Measurements from ENCODE around the gene NAXE.
"Not testable (repeated sequence)": the region's sequence is repeated elsewhere in the genome, so short reads cannot be mapped to it uniquely, and the experiment has no call there.

The NAXE gene

DNA sequence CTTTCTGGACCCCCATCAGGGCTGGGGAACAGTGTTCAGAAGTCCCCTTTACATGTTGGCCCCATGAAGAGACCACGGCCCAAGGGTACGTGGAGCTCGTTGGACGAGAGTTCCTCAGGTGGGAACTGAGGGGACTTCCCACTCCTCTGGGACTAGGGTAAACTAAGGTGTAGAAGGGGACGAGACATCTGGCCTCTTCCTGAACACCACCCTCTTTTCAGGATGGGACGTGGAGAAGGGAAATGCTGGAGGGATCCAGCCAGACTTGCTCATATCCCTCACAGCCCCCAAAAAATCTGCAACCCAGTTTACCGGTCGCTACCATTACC lies 2.0 kb downstream of the NAXE start:
- no peak for DNase-seq (ENCODE audit: low read depth)

DNA sequence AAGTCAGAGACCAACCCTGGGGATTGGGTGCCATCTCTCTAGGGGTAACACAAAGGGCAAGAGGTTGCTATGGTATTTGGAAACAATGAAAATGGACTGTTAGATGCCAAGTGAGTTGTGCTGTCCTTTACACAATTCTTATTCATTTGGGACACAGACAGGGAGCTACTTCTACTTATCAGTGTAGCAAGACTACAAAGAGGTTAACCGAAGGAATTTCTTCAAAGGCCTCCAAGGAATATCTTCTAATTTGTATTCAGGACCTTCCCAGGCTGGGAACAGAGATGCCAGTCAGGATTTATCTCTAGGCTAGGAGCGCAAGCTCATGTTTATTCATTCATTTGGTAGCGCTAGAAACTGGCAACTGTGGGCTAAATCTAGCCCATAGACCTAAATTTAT lies 2.6 kb downstream of the NAXE start:
- no peak for DNase-seq (ENCODE audit: low read depth)

DNA sequence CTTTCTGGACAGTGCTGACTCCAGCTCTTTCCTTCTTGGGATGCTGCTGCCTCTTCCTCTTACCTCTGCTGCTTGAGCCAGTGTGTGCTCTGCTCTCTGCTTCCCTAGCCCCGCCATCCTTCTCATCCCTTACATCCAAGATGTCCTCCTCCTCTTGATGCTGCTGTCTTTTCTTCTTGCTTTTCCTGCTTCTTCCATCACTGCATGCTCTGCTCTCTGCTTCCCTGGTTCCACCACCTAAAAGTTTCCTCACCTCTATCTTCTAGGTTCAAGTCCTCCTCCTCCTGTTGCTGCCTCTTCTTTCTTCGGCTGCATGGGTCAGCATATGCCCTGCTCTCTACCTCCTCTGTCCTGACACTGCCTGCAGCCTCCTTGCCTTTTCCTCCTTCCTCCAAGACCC lies 3.4 kb downstream of the NAXE start:
- no peak for DNase-seq (ENCODE audit: low read depth)

DNA sequence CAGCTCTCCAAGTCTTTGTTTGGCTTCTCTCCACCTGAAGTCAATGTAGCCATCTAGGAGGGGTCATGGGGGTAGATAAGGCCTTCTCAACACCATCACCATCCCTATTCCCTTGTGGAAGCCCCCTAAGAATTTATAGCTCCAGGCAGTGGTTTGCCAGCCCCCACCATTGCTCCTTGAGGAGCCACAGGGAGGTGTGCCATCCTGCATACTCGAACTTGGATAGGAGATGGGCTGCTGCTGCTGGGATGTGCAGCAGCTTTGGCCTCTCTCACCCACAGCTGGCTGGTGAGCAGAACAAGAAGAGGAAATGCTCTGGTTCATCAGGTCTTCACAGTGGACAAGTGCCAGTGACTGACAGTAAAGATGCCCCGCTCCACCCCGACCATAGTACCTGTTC lies 4.8 kb downstream of the NAXE start:
- DNase-seq (ENCODE audit: low read depth) = no peak

DNA sequence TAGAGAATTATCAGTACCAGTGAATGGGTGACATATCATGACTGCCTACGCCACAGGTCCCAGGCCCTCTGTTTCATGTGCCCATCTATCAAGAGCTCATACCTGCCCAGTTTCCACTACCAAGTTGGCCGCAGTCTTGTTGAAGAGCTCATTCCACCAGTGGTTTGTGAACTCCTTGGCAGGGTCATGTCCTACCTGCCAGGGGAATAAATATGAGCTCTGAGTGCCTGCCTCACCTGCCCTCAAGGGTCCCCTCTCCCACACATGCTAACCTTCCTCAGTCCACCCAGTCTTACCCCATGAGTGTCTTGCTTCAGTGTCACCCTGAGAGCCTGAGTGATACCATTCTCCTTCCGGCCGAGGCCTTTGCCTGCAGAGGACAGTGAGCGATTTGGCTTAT lies 6.5 kb downstream of the NAXE start:
- no peak for DNase-seq (ENCODE audit: low read depth)

DNA sequence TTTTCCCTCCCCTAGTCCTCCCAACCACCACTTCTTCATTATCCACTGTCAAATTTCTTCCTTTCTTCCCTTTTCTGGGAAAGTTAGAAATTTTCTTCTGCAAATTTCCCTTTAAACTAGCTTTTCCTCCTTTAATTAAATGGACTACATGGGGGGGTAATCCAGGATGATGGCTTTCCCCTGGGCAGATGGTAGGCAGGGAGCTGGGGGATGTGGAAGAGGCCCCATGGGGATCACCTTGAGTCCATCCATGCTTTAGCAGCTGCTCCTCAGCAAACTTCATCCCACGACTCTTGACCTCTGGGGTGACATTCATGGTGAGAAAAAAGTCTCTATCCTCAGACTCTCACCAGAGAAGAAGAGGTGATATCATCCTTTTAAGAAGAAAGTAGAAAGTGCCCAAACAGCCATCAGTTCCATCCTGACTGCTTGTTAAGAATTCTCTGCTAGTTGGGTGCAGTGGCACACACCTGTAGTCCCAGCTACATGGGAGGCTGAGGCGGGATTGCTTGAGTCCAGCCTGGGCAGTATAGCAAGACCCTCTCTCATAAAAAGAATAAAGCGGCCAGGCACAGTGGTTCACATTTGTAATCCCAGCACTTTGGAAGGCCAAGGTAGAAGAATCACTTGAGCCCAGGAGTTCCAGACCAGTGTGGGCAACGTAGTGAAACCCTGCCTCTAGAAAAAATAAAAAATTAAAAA lies 7.3 kb downstream of the NAXE start:
- no peak for DNase-seq (ENCODE audit: low read depth)

DNA sequence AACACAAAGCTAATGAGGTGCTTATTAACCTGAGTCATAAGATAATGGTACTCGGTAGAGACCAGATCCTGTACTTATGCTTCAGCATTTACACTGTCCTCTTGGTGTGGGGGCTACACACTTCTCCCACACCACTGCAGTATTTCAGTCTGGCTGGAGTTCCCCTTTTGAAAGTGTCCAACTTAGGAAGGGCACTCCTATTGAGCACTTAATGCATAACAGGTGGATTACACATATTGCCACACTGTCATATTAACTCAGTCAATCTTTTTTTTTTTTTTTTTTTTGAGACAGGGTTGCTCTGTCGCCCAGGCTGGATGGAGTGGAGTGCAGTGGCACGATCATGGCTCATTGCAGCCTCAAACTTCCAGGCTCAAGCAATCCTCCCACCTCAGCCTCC lies 8.2 kb downstream of the NAXE start:
- DNase-seq (ENCODE audit: low read depth) = no peak

DNA sequence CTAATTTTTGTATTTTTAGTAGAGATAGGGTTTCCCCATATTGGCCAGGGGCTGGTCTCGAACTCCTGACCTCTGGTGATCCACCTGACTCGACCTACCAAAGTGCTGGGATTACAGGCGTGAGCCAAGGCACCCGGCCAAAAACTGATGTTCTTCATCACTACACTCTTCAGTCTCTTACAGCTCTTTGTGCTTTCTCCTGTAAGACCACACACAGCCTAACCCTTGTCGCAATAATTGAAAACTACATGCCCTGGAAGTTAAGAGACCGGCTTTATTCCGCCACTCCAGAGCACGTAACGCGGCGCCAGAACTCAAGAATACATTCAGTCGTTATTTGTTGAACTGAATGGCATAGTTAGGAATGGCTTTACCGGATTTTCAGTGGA lies 9.2 kb downstream of the NAXE start:
- no peak for DNase-seq (ENCODE audit: low read depth)

DNA sequence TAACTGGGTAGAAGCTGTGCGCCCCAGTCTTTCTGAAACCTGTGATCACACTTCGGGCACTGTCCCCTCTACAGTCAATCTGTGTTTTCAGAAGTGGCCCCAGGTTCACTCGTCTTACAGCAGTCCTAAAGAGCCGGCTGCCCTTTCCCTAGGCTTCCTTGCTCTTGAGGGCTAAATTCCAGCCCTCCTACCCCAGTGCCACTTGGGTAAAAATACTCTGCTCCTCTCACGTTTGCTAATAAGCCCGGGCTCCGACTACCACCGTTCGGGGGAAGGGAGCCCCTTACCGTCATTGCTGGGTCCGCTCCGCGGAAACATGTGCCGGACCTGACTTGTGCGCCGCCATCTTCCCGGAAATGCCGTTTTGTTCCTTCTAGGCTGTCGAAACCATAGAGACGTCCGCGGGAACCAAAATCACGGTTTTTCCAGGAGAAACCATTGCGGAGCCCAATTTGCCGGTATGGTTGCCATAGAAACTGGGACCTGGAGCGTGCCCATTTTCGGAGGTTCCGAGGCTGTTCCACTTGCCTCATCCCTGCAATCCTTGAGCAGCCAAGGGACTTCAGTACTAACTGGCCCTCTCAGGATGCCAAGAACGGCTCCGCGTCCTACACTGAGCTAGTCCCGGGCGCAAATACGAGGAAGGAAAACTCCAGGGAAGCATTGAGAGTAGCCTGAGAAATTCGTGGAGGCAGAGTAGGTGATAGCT lies 9.7 kb downstream of the NAXE start, which contains the start of gene GPATCH4:
TSS of gene GPATCH4 (minus strand) at position 358 of the 709 bp plus-strand sequence.
- DNase-seq (ENCODE audit: low read depth) = peak; percentile 66

DNA sequence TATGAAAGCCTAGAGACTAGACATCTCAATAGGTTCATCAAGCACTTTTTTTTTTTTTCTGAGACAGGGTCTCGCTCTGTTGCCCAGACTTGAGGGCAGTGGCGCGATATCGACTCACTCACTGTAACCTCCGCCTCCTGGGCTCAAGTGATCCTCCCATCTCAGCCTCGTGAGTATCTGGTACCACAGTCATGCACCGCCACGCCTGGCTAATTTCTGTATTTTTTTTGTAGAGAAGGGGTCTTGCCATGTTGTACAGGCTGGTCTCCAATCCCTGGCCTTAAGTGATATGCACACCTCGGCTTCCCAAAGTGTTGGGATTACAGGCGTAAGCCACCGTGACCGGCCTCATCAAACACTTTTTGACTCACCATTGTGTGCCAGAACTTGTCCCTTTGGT lies 10.3 kb downstream of the NAXE start:
- DNase-seq (ENCODE audit: low read depth) = no peak

DNA sequence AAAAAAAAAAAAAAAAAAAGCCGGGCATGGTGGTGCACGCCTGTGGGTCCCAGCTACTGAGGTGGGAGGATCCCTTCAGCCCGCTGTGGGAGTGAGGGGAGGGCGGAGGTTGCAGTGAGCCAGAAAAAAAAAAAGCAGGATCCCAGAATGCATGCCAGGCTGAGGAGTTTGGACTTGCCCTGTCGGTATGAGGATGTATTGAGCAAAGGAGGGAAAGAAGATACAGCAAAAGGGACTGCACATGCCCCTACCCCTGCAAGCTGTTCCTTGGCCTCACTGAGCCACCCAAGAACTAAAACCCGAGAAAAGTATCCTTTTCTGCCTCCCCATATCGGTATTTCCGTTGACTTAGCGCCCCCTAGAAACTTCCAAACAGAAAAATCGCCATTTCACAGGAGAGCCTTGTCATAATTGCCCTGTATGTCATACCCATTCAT lies 11.0 kb downstream of the NAXE start:
- no peak for DNase-seq (ENCODE audit: low read depth)

DNA sequence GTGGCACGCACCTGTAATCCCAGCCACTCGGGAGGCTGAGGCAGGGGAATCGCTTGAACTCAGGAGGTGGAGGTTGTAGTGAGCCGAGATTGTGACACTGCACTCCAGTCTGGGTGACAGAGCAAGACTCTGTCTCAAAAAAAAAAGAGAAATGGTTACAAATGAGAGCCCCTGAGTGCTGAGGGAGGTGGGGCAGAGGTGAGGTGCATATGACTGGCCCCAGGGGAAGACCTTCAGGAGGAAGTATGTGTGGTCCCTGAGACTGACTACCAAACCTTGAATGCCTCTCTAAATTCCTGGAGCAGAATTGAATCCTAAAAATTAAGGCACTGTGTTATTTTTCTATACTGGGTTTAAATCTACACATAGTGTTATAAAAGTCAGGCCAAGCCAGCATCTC lies 15.8 kb downstream of the NAXE start:
- not testable (repeated sequence) for DNase-seq (ENCODE audit: low read depth)

DNA sequence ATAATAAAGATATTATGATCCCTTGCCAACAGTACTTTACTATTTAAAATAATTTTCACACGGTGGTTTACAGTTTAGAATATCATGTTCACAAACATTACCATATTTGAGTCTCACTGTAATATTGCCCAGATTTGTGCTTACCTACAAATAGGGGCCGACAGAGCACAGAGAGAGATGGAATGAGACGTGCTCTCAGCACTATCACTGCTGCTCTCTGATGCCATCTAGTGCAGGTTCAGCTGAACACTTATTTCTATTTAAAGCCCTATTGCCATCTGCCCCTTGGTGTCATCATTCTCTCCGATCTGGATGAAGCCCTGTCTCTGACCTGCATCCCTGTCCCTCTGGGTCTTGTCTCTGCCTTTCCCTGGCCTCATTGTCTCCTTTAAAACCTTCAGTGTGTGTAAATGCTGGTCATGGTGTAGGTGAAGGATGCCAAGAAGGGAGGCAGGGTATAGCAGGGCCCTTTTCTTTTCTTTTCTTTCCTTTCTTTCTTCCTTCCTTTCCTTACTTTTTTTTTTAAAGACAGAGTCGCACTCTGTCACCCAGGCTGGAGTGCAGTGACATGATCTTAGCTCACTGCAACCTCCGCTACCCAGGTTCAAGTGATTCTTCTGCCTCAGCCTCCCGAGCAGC lies 16.6 kb downstream of the NAXE start:
- DNase-seq (ENCODE audit: low read depth) = no peak

DNA sequence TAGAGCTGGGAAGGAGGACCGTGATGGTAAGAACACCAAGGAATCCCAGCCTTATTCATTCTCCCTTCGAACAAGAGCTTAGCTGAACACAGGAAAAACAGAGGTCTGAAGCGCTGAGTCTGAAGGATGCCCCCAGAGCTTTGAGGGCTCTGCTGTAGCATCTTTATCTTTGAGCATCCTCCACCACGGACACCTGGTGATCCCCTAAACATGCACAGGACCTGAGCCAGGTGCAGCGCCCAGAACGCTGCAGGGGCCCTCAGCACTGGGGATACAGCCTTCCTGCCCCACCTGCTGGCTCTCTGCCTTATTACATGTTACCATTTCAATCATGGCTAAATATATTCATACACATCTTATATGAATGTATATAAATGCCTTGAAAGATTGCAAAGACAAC lies 17.4 kb downstream of the NAXE start:
- no peak for DNase-seq (ENCODE audit: low read depth)

DNA sequence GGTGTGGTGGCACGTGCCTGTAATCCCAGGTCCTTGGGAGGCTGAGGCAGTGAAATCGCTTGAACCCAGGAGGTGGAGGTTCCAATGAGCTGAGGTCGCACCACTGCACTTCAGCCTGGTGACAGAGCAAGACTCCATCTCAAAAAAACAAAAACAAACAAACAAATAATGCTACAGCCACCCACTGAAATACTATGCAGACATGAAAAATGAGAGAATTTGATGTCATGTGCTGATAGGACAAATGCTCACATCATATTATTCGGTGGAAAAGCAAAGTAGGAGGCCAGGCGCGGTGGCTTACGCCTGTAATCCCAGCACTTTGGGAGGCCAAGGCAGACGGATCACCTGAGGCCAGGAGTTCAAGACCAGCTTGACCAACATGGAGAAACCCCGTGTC lies 18.5 kb downstream of the NAXE start:
- not testable (repeated sequence) for DNase-seq (ENCODE audit: low read depth)

DNA sequence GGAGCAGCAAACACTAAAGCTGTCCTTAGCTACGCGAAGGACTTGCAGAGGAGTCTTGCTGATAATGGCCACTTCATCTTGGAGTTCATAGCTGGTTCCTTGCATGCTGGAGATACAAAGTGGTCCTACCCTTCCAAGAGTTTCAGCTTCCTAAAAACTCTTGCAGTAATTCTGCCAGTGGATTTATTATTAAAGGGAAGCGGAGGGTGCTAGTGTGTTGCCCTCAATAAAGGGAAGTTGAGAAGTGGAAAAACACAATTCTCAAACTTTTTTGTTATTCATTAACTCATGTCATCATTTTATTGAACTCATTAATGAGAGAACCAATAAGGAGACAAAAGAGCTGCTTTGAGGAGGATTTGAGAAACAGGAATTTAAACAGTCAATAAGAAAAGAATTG lies 21.1 kb downstream of the NAXE start:
- no peak for DNase-seq (ENCODE audit: low read depth)

DNA sequence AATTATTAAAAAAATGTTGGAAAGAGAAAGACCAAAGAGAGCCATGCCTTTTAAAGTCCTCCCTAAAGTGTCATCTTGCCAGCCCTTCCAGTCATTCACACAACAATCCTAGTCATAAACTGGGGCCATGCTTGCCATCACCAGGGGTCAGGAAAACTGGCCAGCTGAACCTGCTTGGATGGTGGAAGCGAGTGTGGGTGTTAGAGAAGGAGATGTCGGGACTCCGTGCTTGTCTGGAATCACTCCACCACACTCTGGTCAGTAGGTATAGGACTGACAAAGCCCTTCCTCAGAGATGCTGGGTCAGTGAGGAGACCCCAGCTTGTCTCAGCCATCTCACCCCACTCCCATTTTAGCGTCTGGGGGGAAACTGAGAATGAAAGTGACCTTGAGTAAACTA lies 24.4 kb downstream of the NAXE start:
- DNase-seq (ENCODE audit: low read depth) = no peak

DNA sequence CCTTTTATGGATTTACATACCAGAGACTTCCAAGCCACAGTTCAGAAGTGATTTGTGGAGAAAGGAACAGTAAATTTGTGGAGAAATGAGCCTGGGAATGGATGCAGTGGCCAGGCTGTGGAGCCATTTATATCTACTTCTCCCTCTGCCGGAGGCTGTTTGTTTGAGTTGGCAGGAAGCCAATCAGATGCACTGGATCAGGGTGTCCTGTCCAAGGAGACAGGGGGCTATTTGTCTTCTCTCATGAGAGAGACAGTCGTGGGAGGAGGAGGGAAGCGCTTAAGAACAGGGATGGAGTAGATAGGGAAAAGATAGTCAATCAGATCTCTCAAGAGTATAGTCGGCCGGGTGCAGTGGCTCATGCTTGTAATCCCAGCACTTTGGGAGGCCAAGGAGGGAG lies 24.9 kb downstream of the NAXE start:
- DNase-seq (ENCODE audit: low read depth) = no peak

DNA sequence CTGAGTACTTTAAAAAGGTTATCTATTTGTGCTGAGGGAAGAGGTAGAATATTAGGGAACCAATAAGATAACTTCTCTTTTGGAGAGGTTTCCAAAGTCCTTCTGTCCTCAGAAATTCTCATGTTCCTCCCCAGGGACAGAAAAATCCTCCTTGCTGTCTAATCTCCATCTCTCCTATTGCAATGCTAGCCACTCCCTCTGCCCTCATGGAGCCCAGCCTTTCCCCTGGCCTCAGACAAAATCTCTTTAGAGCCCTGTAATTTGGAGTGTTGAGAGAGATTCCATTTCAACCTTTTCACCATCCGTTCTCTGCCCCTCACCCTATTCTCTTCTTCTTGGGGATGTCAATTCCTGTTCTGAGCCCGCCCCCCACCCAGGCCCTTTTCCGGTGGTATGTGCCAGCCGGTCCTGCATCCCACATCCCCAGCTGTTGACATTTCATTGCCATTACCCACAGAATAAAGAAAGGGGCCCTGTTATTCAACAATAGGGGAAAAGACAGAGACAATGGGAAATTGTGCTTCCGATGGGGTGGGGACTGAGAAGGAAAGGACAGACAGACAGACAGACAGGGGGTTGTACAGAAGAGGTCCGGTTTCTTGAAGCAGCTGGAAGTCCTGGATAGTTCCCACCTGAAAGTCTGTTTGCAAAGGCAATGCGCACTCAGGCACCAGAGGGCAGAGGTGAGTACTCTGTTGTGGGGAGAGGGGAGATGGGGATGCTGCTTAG lies 27.4 kb downstream of the NAXE start, which contains the start of gene HAPLN2:
TSS of gene HAPLN2 (plus strand) at position 563 of the 729 bp plus-strand sequence. CDS start 4,076 bp downstream, outside the sequence.
- no peak for DNase-seq (ENCODE audit: low read depth)

DNA sequence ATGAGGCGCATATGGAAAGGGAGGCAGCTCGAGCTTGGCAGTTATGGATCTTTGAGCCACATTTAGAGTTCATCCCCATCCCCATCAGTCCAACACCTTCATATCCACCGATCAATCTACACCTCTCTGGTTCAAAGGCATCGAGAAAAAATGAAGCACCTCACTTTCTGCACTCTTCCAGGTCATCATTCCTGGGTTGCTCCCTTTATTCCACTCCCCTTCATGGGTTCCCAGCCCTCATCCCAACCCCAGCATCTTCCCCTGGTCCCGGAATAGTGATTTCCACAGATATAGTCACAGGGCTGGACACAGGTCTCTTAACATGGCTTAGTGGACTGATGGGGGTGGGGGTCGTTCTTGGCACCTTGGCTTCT lies 28.0 kb downstream of the NAXE start:
- DNase-seq (ENCODE audit: low read depth) = no peak

DNA sequence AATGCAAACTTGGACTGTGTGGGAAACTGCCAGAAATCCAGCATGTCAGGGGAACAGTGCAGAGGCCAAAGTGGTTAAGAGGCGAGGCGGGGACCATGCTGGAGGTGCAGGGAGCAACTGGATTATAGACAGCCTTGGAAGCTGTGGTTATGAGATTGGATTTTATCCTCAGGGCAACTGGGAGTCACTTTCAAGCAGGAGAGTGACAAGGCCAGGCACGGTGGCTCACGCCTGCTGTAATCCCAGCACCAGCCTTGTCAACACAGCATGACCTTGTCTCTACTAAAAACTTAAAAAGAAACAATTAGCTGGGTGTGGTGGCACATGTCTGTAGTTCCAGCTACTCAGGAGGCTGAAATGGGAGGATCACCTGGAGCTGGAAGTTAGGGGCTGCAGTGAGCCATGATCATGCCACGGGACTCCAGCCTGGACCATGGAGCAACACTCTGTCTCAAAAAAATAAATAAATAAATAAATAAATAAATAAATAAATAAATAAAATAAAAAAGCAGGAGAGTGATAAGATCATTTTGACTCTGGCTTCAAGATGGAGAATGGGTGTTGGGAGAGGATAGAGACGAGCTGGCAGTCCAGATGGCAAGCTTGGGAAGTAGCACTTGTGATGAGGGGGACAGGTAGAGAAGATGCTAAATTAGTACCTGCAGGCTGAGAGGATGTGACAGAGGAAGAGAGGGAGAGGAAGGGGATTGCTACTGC lies 31.2 kb downstream of the NAXE start:
- DNase-seq (ENCODE audit: low read depth) = no peak
